GM18907 (cell line): ENCODE measurements around the gene CXorf49B.

Experiments used
- ATAC-seq: cut with Tn5 transposase; IDR thresholded peaks from one replicate; pipeline ENCODE4 v1.9.1; 2021; ENCODE audit warnings: mild to moderate bottlenecking, moderate library complexity; ENCODE audit not compliant: unreplicated experiment

Gene CXorf49B

DNA sequence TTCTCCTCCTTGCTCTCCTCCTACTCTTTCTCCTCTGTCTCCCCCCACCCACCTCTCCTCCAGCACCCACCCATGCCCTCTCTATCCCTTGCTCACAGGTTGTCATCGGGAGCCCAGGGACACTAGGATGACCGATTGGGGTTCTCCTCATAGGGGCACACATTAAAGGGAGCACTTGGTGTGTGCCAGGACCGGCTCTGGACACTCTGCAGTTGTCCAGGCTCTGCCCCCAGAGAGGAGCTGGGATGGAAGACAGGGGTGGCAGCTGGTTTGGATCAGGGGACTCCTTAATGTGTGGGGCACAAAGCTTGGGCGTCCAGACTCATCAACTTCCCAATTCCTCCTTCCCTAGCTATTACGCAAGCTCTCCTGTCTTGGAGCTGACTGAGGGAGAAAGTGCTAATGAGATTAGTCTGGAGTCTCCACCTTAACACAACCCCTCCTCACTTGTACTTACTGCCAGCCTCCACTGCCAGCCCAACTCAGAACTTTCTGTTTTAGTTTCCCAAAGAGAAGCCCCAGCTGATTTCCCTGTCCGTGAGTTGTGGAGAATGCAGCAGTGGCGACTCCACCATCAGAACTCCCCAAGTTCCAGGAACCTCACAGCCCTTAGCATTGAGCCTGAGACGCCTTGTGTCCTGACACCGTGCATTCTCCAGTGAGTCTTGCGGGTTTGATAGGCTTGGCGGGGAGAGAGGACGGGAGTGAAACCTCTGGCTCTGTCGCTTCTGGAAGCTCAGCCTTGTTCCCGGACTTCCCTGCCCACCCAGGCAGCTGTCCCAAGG is 52.2 kb downstream of the CXorf49B start:
- ATAC-seq = no peak

- ATAC-seq = no peak
These were observed 52.7 kb downstream of the CXorf49B start for GRCh38 chrX:71815906-71816156.
